B cell (primary cell): ENCODE results near the gene ARFGAP3. TPM values are rescaled to one million over a fixed set of nuclear protein-coding genes. Genes with fewer than 3 reads are reported as not detected.

ENCODE experiments used
- ATAC-seq: fragments of 200-7000 bp; cut with Tn5 transposase; one replicate; pipeline ENCODE4 v1.10.0; 2021; ENCODE audit warnings: low read depth, mild to moderate bottlenecking, moderate number of reproducible peaks, moderate library complexity
- CTCF ChIA-PET: fragments of 350-600 bp; sonication (Branson Sonifier 250); formaldehyde crosslinking; loops from one replicate; lab custom pipeline; 2021; ENCODE audit warnings: antibody characterized with exemption, inconsistent platforms; lab: Charles Lee
- POLR2A ChIA-PET: fragments of 350-600 bp; sonication (Branson Sonifier 250); formaldehyde crosslinking; loops from one replicate; lab custom pipeline; 2021; ENCODE audit warnings: antibody characterized with exemption; lab: Charles Lee
- DNase-seq: peaks from one replicate; pipeline ENCODE4 v3.0.0; 2013
- H2AFZ ChIP-seq: 2 replicates; pipeline ENCODE4 v1.6.1; 2012; ENCODE audit warnings: mild to moderate bottlenecking, low read depth, low read length; ENCODE audit not compliant: insufficient read depth, poor library complexity, severe bottlenecking
- H3K27ac ChIP-seq, 2 donors: 1 replicate in 1 of 2; 2 replicates in 1 of 2; pipeline ENCODE4 v1.5.1; 2012 to 2013; ENCODE audit warnings: low read length in 2 of 2, mild to moderate bottlenecking in 2 of 2, moderate library complexity in 1 of 2
- H3K27me3 ChIP-seq, 4 experiments: fragments of 200-600 bp in 1 of 4; sonication (generic) in 1 of 4; replicated peaks in 1 of 4; 1 replicate in 2 of 4; 2 replicates in 2 of 4; pipeline versions ENCODE4 v1.6.1 to v1.7.0; 2013 to 2016; ENCODE audit warnings: low read length in 3 of 4, mild to moderate bottlenecking in 2 of 4, mixed read lengths in 1 of 4, moderate library complexity in 1 of 4; ENCODE audit not compliant: insufficient read depth in 4 of 4, control insufficient read depth in 3 of 4; ENCODE audit errors: control extremely low read depth in 1 of 4
- H3K36me3 ChIP-seq, 2 experiments: replicated peaks in 1 of 2; 1 replicate in 1 of 2; 2 replicates in 1 of 2; pipeline versions ENCODE4 v1.6.1 to v1.7.1; 2013; ENCODE audit warnings: low read length in 1 of 2; ENCODE audit not compliant: insufficient read depth in 2 of 2, control insufficient read depth in 1 of 2; ENCODE audit errors: control extremely low read depth in 1 of 2, extremely low read depth in 1 of 2
- H3K4me1 ChIP-seq, 2 donors: fragments of 200-600 bp in 1 of 2; sonication (generic) in 1 of 2; 1 replicate in 1 of 2; 2 replicates in 1 of 2; pipeline versions ENCODE4 v1.5.1 to v1.6.1; 2013 to 2017; ENCODE audit warnings: low read length in 2 of 2; ENCODE audit not compliant: control insufficient read depth in 2 of 2, insufficient read depth in 2 of 2
- H3K4me2 ChIP-seq: replicated peaks from 2 replicates; pipeline ENCODE3; 2012; ENCODE audit warnings: mild to moderate bottlenecking, low read depth, low read length; ENCODE audit not compliant: poor library complexity, severe bottlenecking
- H3K4me3 ChIP-seq, 5 experiments: fragments of 200-600 bp in 1 of 5; sonication (generic) in 1 of 5; 1 replicate in 3 of 5; 2 replicates in 2 of 5; pipeline versions ENCODE4 v1.5.1 to v1.7.0; 2011 to 2016; ENCODE audit warnings: low read length in 4 of 5, mild to moderate bottlenecking in 4 of 5, low read depth in 2 of 5, control low read depth in 1 of 5, moderate library complexity in 1 of 5; ENCODE audit not compliant: insufficient read depth in 1 of 5; ENCODE audit errors: control extremely low read depth in 1 of 5, extremely low read depth in 1 of 5
- H3K79me2 ChIP-seq: fragments of 200-600 bp; sonication (generic); one replicate; pipeline ENCODE4 v1.6.0; 2016; ENCODE audit warnings: low read length; ENCODE audit not compliant: control insufficient read depth, insufficient read depth
- H3K9ac ChIP-seq: fragments of 200-600 bp; sonication (generic); 2 replicates; pipeline ENCODE4 v1.6.1; 2017; ENCODE audit warnings: mild to moderate bottlenecking, low read length, moderate library complexity
- H3K9me3 ChIP-seq, 3 donors: one replicate each; pipeline versions ENCODE4 v1.6.1 to v1.7.1; 2013; ENCODE audit warnings: low read length in 2 of 3; ENCODE audit not compliant: control insufficient read depth in 2 of 3, insufficient read depth in 1 of 3; ENCODE audit errors: control extremely low read depth in 1 of 3
- H4K20me1 ChIP-seq: 2 replicates; pipeline ENCODE4 v1.6.0; 2012; ENCODE audit warnings: mild to moderate bottlenecking, low read length; ENCODE audit not compliant: insufficient read depth, control insufficient read depth, poor library complexity, severe bottlenecking
- H3K27ac Mint-ChIP-seq: one replicate; pipeline ENCODE4 v1.8.0; 2021; ENCODE audit warnings: mixed read lengths
- H3K27me3 Mint-ChIP-seq: one replicate; pipeline ENCODE4 v1.8.0; 2021; ENCODE audit warnings: mixed read lengths
- H3K4me1 Mint-ChIP-seq: one replicate; pipeline ENCODE4 v1.8.0; 2021; ENCODE audit warnings: mixed read lengths
- H3K4me3 Mint-ChIP-seq: one replicate; pipeline ENCODE4 v1.8.0; 2021; ENCODE audit warnings: mixed read lengths
- H3K9me3 Mint-ChIP-seq: one replicate; pipeline ENCODE4 v1.8.0; 2022; ENCODE audit warnings: mixed read lengths; ENCODE audit not compliant: insufficient read depth
- CTCF ChIP-seq: fragments of 200-600 bp; IDR thresholded peaks from one replicate; pipeline ENCODE4 v1.8.0; 2022; ENCODE audit warnings: antibody characterized with exemption, mild to moderate bottlenecking
- EZH2 ChIP-seq: IDR thresholded peaks from 2 replicates; pipeline ENCODE4 v1.6.1; 2012; ENCODE audit warnings: borderline replicate concordance, low read depth, mild to moderate bottlenecking, moderate library complexity, low read length; ENCODE audit not compliant: insufficient read depth, poor library complexity, severe bottlenecking
- WGBS: methylation state at CpG from one replicate; pipeline ENCODE4 v1.1.5; 2013; ENCODE audit warnings: missing lambda C conversion rate; ENCODE audit not compliant: insufficient coverage; 5-methylcytosine and 5-hydroxymethylcytosine counted together
- intact Hi-C: fragments of 100-400 bp; cut with micrococcal nuclease; formaldehyde crosslinking; loops from one replicate; pipeline ENCODE4 v1.10.0; 2022
- polyA plus RNA-seq: library from polyadenylated mRNA; depleted of rRNA; stranded (reverse); fragments of >200 nt; gene quantifications from 2 replicates; pipeline ENCODE4 v1.2.3, GENCODE V29; 2012
- total RNA-seq, 2 donors: library from RNA; stranded (reverse); fragments of 120-200 nt in 1 of 2; gene quantifications; 1 replicate in 1 of 2; 2 replicates in 1 of 2; pipeline versions ENCODE4 v1.2.3 to v1.2.4, GENCODE V29; 2013 to 2022

ARFGAP3 gene
- total and polyA plus RNA-seq, 2 donors (not counting 1 experiment from before 2014, with no cell fraction given) = 10.7 to 33.2 TPM

- no peak overlapping the region for H3K4me3 Mint-ChIP-seq
- no peak overlapping the region for H2AFZ ChIP-seq
- no peak overlapping the region for H3K27ac ChIP-seq
- peaks cover 4% of the 10 kb centered on the region for H3K4me1 Mint-ChIP-seq
- TF ChIP-seq EZH2 (no peak), CTCF (no peak)
- no peak overlapping the region for H3K9ac ChIP-seq
- no peaks in the 10 kb centered on the region for H4K20me1 ChIP-seq
- peaks cover 6 to 19% of the 10 kb centered on the region in 2 experiments for H3K36me3 ChIP-seq
- DNase-seq (no peak), ATAC-seq (no peak)
- no peak overlapping the region for H3K27ac Mint-ChIP-seq
- no peaks in the 10 kb centered on the region for H3K9me3 ChIP-seq
- peaks cover 0 to 4% of the 10 kb centered on the region in 2 donors for H3K4me1 ChIP-seq
- CTCF ChIA-PET = interaction anchor here (1.0 to 2.5 kb wide), 4 partner anchors 36 to 195 kb away, joined by 3 to 9 read pairs (median 6); no protein-coding TSS in a partner anchor
- intact Hi-C loops = no loop called here
- WGBS = 100% methylated on average over 1 of the region's 3 CpGs
- POLR2A ChIA-PET = no interaction called here
- H3K27me3 ChIP-seq = no peaks in the 10 kb centered on the region
- H3K4me2 ChIP-seq = no peak overlapping the region
- no peaks in the 10 kb centered on the region for H3K79me2 ChIP-seq
- no peaks in the 10 kb centered on the region for H3K27me3 Mint-ChIP-seq
- no peak overlapping the region for H3K4me3 ChIP-seq
- no peaks in the 10 kb centered on the region for H3K9me3 Mint-ChIP-seq
These were observed 40.7 kb downstream of the ARFGAP3 start for GRCh38 chr22:42816336-42816735.

- intact Hi-C loops = no loop called here
- H3K27ac ChIP-seq = no peak overlapping the region
- TF ChIP-seq CTCF (no peak), EZH2 (no peak)
- no CpG with 5 or more reads among the region's 2 CpGs for WGBS
- POLR2A ChIA-PET = no interaction called here
- CTCF ChIA-PET = no interaction called here
- no peaks in the 10 kb centered on the region for H4K20me1 ChIP-seq
- H2AFZ ChIP-seq = no peak overlapping the region
- no peak for DNase-seq
- no peaks in the 10 kb centered on the region for H3K79me2 ChIP-seq
- H3K9me3 Mint-ChIP-seq = no peaks in the 10 kb centered on the region
- H3K4me1 ChIP-seq = no peaks in the 10 kb centered on the region
- no peaks in the 10 kb centered on the region for H3K27me3 Mint-ChIP-seq
- H3K27me3 ChIP-seq = no peaks in the 10 kb centered on the region
- H3K4me1 Mint-ChIP-seq = no peaks in the 10 kb centered on the region
- H3K9me3 ChIP-seq = no peaks in the 10 kb centered on the region
- H3K27ac Mint-ChIP-seq = no peak overlapping the region
- H3K9ac ChIP-seq = no peak overlapping the region
- peaks cover 8 to 27% of the 10 kb centered on the region in 2 experiments for H3K36me3 ChIP-seq
- no peak for ATAC-seq
- H3K4me3 Mint-ChIP-seq = no peak overlapping the region
- no peak overlapping the region for H3K4me2 ChIP-seq
- H3K4me3 ChIP-seq = no peak overlapping the region
These were observed 42.5 kb downstream of the ARFGAP3 start for GRCh38 chr22:42814616-42815015.
